IPS-18a (cell line): ENCODE results near the gene RYR3.

Experiments used
- H3K27ac ChIP-seq: one replicate; pipeline ENCODE4 v1.5.1; 2013; ENCODE audit warnings: low read length
- H3K27me3 ChIP-seq: one replicate; pipeline ENCODE4 v1.6.1; 2013; ENCODE audit warnings: mild to moderate bottlenecking, low read length; ENCODE audit not compliant: control insufficient read depth, insufficient read depth
- H3K36me3 ChIP-seq: one replicate; pipeline ENCODE4 v1.6.1; 2013; ENCODE audit warnings: low read depth, low read length; ENCODE audit not compliant: control insufficient read depth
- H3K4me1 ChIP-seq: one replicate; pipeline ENCODE4 v1.6.1; 2013; ENCODE audit warnings: low read depth, low read length; ENCODE audit not compliant: control insufficient read depth
- H3K4me3 ChIP-seq: one replicate; pipeline ENCODE4 v1.5.1; 2013; ENCODE audit warnings: low read length
- H3K9ac ChIP-seq: one replicate; pipeline ENCODE4 v1.6.1; 2013; ENCODE audit warnings: mild to moderate bottlenecking, low read length, moderate library complexity
- H3K9me3 ChIP-seq: one replicate; pipeline ENCODE4 v1.6.1; 2013; ENCODE audit warnings: low read depth, low read length; ENCODE audit not compliant: control insufficient read depth

Gene RYR3

GRCh38 chr15:33524274-33524673, 213.5 kb downstream of the RYR3 start:
- Histone ChIP-seq H3K4me3 (no peak overlapping the region), H3K9ac (no peak overlapping the region), H3K9me3 (no peaks in the 10 kb centered on the region), H3K27me3 (no peaks in the 10 kb centered on the region), H3K4me1 (no peaks in the 10 kb centered on the region), H3K27ac (no peak overlapping the region), H3K36me3 (no peaks in the 10 kb centered on the region)

DNA sequence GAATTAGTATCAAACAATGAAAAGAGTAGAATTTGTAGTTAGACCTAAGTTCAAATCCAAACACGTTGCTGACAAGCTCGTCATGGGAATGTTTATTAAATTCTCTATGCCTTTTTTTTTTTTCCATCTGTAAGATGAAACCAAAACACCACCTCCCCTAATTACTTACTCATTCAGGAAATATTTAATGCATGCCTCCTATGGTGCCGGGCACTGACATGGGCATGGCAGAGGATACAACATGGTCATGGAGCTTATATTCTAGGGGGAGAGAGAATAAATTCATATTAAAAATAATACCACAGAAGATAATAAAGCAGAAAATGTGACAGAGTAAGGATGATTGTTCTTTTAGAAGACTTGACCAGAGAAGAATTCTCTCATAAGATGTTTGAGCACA, 215.8 kb downstream of the RYR3 start:
- H3K36me3 ChIP-seq: no peaks in the 10 kb centered on the region
- no peaks in the 10 kb centered on the region for H3K4me1 ChIP-seq
- no peaks in the 10 kb centered on the region for H3K27me3 ChIP-seq
- no peaks in the 10 kb centered on the region for H3K9me3 ChIP-seq
- H3K4me3 ChIP-seq: no peak overlapping the region
- no peak overlapping the region for H3K27ac ChIP-seq
- H3K9ac ChIP-seq: no peak overlapping the region

- no peak overlapping the region for H3K4me3 ChIP-seq
These were observed 222.4 kb downstream of the RYR3 start for GRCh38 chr15:33533197-33533596.

DNA sequence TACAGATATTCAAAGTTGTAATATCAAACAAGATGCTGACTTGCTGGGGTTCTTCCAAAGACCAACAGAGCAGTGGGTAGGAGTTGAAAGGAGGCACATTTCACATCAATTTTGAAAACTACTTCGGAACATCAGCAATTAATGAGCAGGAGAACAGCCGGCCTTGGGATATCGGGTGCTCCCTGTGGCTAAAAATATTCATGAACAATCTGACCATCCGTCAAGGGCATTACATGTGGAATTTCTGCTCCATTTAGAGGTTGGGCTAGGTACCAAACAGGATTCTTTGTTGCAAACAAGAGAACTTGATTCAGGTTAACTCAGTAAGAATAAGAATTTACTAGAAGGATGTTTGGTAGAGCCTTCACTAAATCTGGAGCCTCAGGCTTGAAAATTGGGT, 223.9 kb downstream of the RYR3 start:
- no peaks in the 10 kb centered on the region for H3K27me3 ChIP-seq
- no peaks in the 10 kb centered on the region for H3K9me3 ChIP-seq
- no peak overlapping the region for H3K4me3 ChIP-seq
- no peak overlapping the region for H3K9ac ChIP-seq
- peaks cover 3% of the 10 kb centered on the region for H3K4me1 ChIP-seq
- no peaks in the 10 kb centered on the region for H3K36me3 ChIP-seq
- no peak overlapping the region for H3K27ac ChIP-seq

More at GRCh38 chr15:33533197-33533596, 222.4 kb downstream of the RYR3 start:
- no peaks in the 10 kb centered on the region for H3K9me3 ChIP-seq
- no peak overlapping the region for H3K9ac ChIP-seq
- no peaks in the 10 kb centered on the region for H3K27me3 ChIP-seq
- H3K27ac ChIP-seq: no peak overlapping the region
- peaks cover 3% of the 10 kb centered on the region for H3K4me1 ChIP-seq
- no peaks in the 10 kb centered on the region for H3K36me3 ChIP-seq

- H3K9me3 ChIP-seq: no peaks in the 10 kb centered on the region
- H3K36me3 ChIP-seq: no peaks in the 10 kb centered on the region
- peaks cover 3% of the 10 kb centered on the region for H3K4me1 ChIP-seq
- no peaks in the 10 kb centered on the region for H3K27me3 ChIP-seq
- no peak overlapping the region for H3K9ac ChIP-seq
- H3K4me3 ChIP-seq: no peak overlapping the region
- no peak overlapping the region for H3K27ac ChIP-seq
These were observed 224.4 kb downstream of the RYR3 start for GRCh38 chr15:33535135-33535534.

DNA sequence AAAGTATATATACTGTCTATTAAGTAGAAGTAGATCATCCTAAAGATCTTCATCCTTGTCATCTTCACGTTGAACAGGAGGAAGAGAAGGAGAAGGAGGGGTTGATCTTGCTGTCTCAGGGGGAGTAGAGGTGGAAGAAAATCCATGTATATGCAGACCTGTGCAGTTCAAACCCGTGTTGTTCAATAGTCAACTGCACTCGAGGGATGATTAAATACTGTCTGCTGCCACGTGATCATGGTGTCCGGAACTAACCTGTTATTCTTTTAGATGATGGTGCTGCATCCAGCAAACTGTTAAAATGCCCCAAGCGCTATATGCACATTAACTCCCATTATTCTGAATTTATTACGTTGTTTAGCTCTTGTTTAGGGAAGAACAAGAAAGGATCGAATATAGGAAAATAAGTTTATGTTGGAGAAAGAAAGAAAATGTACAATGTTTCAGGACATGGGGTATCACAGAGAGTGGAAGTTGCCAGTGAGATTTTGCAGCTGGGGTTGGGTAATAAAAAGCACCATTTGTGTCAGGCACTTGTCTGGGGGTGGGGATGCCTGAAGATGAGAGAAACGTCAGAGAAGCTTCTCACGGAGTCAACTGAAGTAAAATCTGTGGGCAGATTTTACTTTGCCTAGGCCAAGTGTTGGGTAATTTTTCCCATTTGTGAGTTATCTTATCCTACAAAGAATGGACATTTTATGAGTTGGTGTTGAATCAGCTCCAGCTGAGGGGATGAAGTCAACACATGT, 229.2 kb downstream of the RYR3 start:
- Histone ChIP-seq H3K4me1 (no peaks in the 10 kb centered on the region), H3K4me3 (no peak overlapping the region), H3K27me3 (no peaks in the 10 kb centered on the region), H3K27ac (no peak overlapping the region), H3K9me3 (no peaks in the 10 kb centered on the region), H3K36me3 (no peaks in the 10 kb centered on the region), H3K9ac (no peak overlapping the region)

- H3K36me3 ChIP-seq: no peaks in the 10 kb centered on the region
- no peak overlapping the region for H3K9ac ChIP-seq
- no peak overlapping the region for H3K4me3 ChIP-seq
- H3K27me3 ChIP-seq: no peaks in the 10 kb centered on the region
- H3K4me1 ChIP-seq: no peaks in the 10 kb centered on the region
- no peaks in the 10 kb centered on the region for H3K9me3 ChIP-seq
- no peak overlapping the region for H3K27ac ChIP-seq
These were observed 233.2 kb downstream of the RYR3 start for GRCh38 chr15:33543957-33544356.

DNA sequence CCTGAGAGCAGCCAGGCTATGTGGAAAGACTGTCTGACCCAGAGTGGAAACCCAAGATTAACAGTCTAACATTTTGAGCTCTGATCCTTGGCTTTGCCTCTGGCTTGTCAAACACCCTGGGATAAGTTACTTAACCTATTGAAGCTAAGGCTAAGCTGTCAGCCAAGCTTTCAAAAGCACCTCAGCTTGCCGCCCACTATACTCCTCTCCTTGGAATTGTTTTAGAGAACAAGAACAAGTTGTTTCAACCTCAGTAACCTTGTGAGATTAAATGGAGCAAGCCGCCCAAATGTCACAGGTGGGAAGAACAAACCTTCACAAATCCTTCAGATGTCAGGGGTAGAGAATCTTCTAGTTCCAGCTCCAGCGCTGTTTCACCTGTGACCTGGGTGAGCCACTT, 235.1 kb downstream of the RYR3 start:
- Histone ChIP-seq H3K4me1 (no peaks in the 10 kb centered on the region), H3K9ac (no peak overlapping the region), H3K9me3 (no peaks in the 10 kb centered on the region), H3K27ac (no peak overlapping the region), H3K36me3 (no peaks in the 10 kb centered on the region), H3K27me3 (no peaks in the 10 kb centered on the region), H3K4me3 (no peak overlapping the region)

DNA sequence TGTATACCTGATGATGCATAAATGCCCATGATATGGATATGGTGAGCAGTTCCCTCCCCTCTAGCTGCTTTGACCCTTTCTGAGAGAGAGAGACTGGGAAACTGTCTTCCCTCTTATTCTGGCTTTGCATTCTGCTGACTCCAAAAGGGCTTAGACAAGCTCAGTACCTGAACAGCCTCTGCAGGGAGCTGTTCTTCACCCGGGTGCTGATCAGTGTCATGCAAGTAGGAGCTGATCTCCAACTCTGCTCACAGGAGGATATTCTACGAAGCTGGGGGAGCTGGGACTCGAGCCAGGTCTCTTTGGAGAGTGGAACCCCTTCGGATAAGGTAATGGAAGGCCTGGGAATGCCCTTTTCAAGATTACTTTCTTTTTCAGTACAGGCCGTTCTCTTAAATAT, 237.1 kb downstream of the RYR3 start:
- H3K36me3 ChIP-seq: no peaks in the 10 kb centered on the region
- no peaks in the 10 kb centered on the region for H3K27me3 ChIP-seq
- no peak overlapping the region for H3K4me3 ChIP-seq
- no peaks in the 10 kb centered on the region for H3K9me3 ChIP-seq
- H3K9ac ChIP-seq: no peak overlapping the region
- no peak overlapping the region for H3K27ac ChIP-seq
- no peaks in the 10 kb centered on the region for H3K4me1 ChIP-seq

DNA sequence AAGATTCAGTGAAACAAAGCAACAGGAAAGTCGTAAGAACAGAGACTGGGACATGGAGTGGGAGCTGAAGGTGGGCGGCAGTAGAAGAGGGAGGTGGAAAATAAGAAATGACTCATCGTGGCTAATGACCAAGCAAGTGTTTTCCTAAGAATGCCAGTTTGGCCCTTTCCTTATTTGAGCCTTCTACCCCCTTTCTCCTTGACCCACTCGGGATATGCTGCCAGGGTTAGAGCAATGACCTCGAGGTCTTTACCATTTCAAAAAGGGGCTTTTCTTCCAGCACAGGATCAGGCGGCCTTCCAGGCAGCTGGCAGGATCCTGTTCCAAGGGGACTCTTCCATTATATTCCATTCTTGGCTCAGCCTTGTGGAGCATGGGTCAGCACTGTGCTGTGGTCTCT, 241.1 kb downstream of the RYR3 start:
- Histone ChIP-seq H3K4me3 (no peak overlapping the region), H3K4me1 (no peaks in the 10 kb centered on the region), H3K36me3 (no peaks in the 10 kb centered on the region), H3K9ac (no peak overlapping the region), H3K27me3 (no peaks in the 10 kb centered on the region), H3K9me3 (no peaks in the 10 kb centered on the region), H3K27ac (no peak overlapping the region)

DNA sequence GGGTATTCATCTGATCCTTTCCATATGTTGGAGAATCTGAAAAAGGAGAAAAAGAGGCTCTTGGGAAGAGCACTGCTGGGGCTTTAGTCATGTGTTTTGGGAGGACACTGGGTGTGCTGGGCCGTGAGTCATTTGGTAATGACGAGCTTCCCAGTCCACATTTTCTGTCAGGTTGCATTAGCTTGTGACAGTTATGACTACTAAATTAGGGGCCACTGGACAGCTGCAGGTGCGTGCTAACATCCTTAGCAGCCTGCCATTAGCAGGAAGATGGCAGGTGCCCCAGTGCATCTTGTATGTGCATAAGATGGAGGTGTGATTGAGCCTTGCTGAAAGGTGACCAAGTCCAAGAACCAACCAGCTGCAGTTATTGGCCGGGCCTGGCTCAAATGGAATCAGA, 242.4 kb downstream of the RYR3 start:
- no peaks in the 10 kb centered on the region for H3K27me3 ChIP-seq
- no peaks in the 10 kb centered on the region for H3K36me3 ChIP-seq
- no peak overlapping the region for H3K4me3 ChIP-seq
- no peak overlapping the region for H3K27ac ChIP-seq
- no peaks in the 10 kb centered on the region for H3K9me3 ChIP-seq
- no peak overlapping the region for H3K9ac ChIP-seq
- no peaks in the 10 kb centered on the region for H3K4me1 ChIP-seq

DNA sequence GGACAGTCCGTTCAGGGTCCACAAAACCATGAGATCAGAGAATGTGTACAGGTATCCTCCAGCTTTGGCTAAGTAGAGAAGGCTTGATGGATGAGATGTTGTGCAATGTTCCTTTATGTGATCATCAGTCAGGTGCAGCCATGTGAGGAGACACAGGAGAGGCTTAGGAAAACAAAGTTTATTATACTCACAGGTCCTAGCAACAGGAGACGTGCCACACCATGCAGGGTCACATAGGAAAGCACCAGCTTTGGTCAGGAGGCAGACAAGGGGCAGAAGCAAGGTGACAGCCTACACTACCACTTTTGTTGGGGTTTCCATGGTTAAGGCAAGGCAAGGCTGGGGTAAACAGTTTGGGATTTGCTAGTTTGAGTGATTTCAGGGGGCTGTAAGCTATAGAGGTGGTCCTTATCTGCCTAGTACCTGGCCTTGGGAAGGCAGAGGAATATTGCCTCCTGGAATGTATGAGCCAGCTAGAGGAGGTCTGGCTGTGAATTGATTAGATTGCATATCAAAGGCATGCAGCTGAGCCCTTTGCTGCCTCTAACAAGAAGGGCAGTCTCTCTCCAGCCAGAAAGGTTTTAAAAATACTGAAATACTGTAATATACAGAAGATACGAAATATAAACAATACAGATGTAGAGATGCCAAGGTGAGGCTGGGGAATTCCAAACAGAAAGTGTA, 248.6 kb downstream of the RYR3 start:
- Histone ChIP-seq H3K27me3 (no peaks in the 10 kb centered on the region), H3K36me3 (no peaks in the 10 kb centered on the region), H3K4me1 (peaks cover 32% of the 10 kb centered on the region), H3K9me3 (no peaks in the 10 kb centered on the region), H3K4me3 (no peak overlapping the region), H3K9ac (no peak overlapping the region), H3K27ac (no peak overlapping the region)
